HG03457 (cell line): Measurements from ENCODE around the gene DOK7.

ENCODE experiments used
- ATAC-seq: cut with Tn5 transposase; IDR thresholded peaks from one replicate; pipeline ENCODE4 v1.9.1; 2021; ENCODE audit warnings: moderate number of reproducible peaks; ENCODE audit not compliant: unreplicated experiment

Gene DOK7

GRCh38 chr4:3518941-3519340 lies 55.8 kb downstream of the DOK7 start:
- ATAC-seq: no peak

GRCh38 chr4:3519468-3520264 lies 56.6 kb downstream of the DOK7 start:
- no peak for ATAC-seq

- ATAC-seq: no peak
These were observed 57.2 kb downstream of the DOK7 start for GRCh38 chr4:3520276-3520675.

GRCh38 chr4:3520796-3521600 lies 57.9 kb downstream of the DOK7 start:
- ATAC-seq: no peak

- no peak for ATAC-seq
These were observed 58.7 kb downstream of the DOK7 start for GRCh38 chr4:3521621-3522325.

GRCh38 chr4:3522326-3522640 lies 59.2 kb downstream of the DOK7 start:
- ATAC-seq: no peak

GRCh38 chr4:3522651-3523050 lies 59.5 kb downstream of the DOK7 start:
- ATAC-seq: no peak

- ATAC-seq: no peak
These were observed 60.1 kb downstream of the DOK7 start for GRCh38 chr4:3523146-3523627.

- ATAC-seq: no peak
These were observed 60.6 kb downstream of the DOK7 start for GRCh38 chr4:3523628-3524221.

- no peak for ATAC-seq
These were observed 61.2 kb downstream of the DOK7 start for GRCh38 chr4:3524349-3524748.

- ATAC-seq: no peak
These were observed 61.8 kb downstream of the DOK7 start for GRCh38 chr4:3524920-3525319.

GRCh38 chr4:3525532-3526430 lies 62.7 kb downstream of the DOK7 start:
- ATAC-seq: no peak

GRCh38 chr4:3526456-3526855 lies 63.4 kb downstream of the DOK7 start:
- ATAC-seq: no peak

- ATAC-seq: no peak
These were observed 64.2 kb downstream of the DOK7 start for GRCh38 chr4:3527101-3527913.

GRCh38 chr4:3527914-3528876 lies 65.1 kb downstream of the DOK7 start:
- no peak for ATAC-seq

- ATAC-seq: no peak
These were observed 66.3 kb downstream of the DOK7 start for GRCh38 chr4:3529363-3529762.

GRCh38 chr4:3530051-3530450 lies 66.9 kb downstream of the DOK7 start:
- ATAC-seq: no peak

- ATAC-seq: no peak
These were observed 67.7 kb downstream of the DOK7 start for GRCh38 chr4:3530663-3531254.
